Astrocyte (in vitro differentiated cells and primary cell): Measurements from ENCODE around the gene NPM3. TPM values are rescaled to one million over a fixed set of nuclear protein-coding genes. Genes with fewer than 3 reads are reported as not detected.

Source experiments
- DNase-seq: peaks from one replicate; pipeline ENCODE4 v3.0.0-alpha.2; 2010; ENCODE audit warnings: low read depth
- FAIRE-seq: peaks from 2 replicates; lab custom pipeline; 2011; peaks lifted over from hg19 to GRCh38; lab: Jason Lieb, UNC
- H2AFZ ChIP-seq: 2 replicates; pipeline ENCODE4 v1.6.0; 2012; ENCODE audit warnings: low read depth, low read length, inconsistent platforms
- H3K27ac ChIP-seq: 2 replicates; pipeline ENCODE4 v1.5.1; 2011; ENCODE audit warnings: low read depth, low read length, inconsistent platforms
- H3K27me3 ChIP-seq: 2 replicates; pipeline ENCODE4 v1.6.0; 2011; ENCODE audit warnings: low read length, inconsistent platforms; ENCODE audit not compliant: insufficient read depth
- H3K36me3 ChIP-seq: 2 replicates; pipeline ENCODE4 v1.5.1; 2011; ENCODE audit warnings: low read length, inconsistent platforms; ENCODE audit not compliant: insufficient read depth
- H3K4me1 ChIP-seq: 2 replicates; pipeline ENCODE4 v1.5.1; 2011; ENCODE audit warnings: low read length, inconsistent platforms; ENCODE audit not compliant: insufficient read depth
- H3K4me2 ChIP-seq: 2 replicates; pipeline ENCODE4 v1.6.0; 2012; ENCODE audit warnings: low read length, inconsistent platforms
- H3K4me3 ChIP-seq: 2 replicates; pipeline ENCODE4 v1.5.1; 2011; ENCODE audit warnings: low read depth, mild to moderate bottlenecking, low read length, inconsistent platforms; ENCODE audit not compliant: insufficient read depth
- H3K79me2 ChIP-seq: 2 replicates; pipeline ENCODE4 v1.6.0; 2012; ENCODE audit warnings: mild to moderate bottlenecking, low read length, inconsistent platforms; ENCODE audit not compliant: insufficient read depth
- H3K9ac ChIP-seq: 2 replicates; pipeline ENCODE4 v1.6.0; 2012; ENCODE audit warnings: mild to moderate bottlenecking, low read length, inconsistent platforms
- H3K9me3 ChIP-seq: 2 replicates; pipeline ENCODE4 v1.5.1; 2012; ENCODE audit warnings: low read depth, mild to moderate bottlenecking, low read length, inconsistent platforms; ENCODE audit not compliant: insufficient read depth
- H4K20me1 ChIP-seq: 2 replicates; pipeline ENCODE4 v1.6.0; 2012; ENCODE audit warnings: low read length, inconsistent platforms; ENCODE audit not compliant: insufficient read depth
- H3K27ac Mint-ChIP-seq: one replicate; pipeline ENCODE4 v1.8.0; 2021; ENCODE audit warnings: mild to moderate bottlenecking, mixed read lengths; ENCODE audit not compliant: unreplicated experiment
- H3K27me3 Mint-ChIP-seq: one replicate; pipeline ENCODE4 v1.8.0; 2021; ENCODE audit warnings: low read depth, mixed read lengths; ENCODE audit not compliant: unreplicated experiment
- H3K36me3 Mint-ChIP-seq: one replicate; pipeline ENCODE4 v1.8.0; 2021; ENCODE audit warnings: low read depth, mixed read lengths; ENCODE audit not compliant: unreplicated experiment
- H3K4me1 Mint-ChIP-seq: one replicate; pipeline ENCODE4 v1.8.0; 2021; ENCODE audit warnings: low read depth, mixed read lengths; ENCODE audit not compliant: unreplicated experiment
- H3K4me3 Mint-ChIP-seq: one replicate; pipeline ENCODE4 v1.8.0; 2021; ENCODE audit warnings: mild to moderate bottlenecking, moderate library complexity, mixed read lengths; ENCODE audit not compliant: unreplicated experiment
- H3K9me3 Mint-ChIP-seq: one replicate; pipeline ENCODE4 v1.8.0; 2021; ENCODE audit warnings: mild to moderate bottlenecking, mixed read lengths; ENCODE audit not compliant: unreplicated experiment
- EZH2 ChIP-seq: IDR thresholded peaks from 2 replicates; pipeline ENCODE4 v1.6.1; 2012; ENCODE audit warnings: mild to moderate bottlenecking, low read length, inconsistent platforms; ENCODE audit not compliant: insufficient read depth
- total RNA-seq: library from RNA; stranded (reverse); gene quantifications from 2 replicates; pipeline ENCODE4 v1.2.1, GENCODE V29; 2021
- TF ChIP-seq, protein P1 (sequence below): IDR thresholded peaks from 2 replicates; pipeline ENCODE4 v1.5.1; 2011; ENCODE audit warnings: low read depth, mild to moderate bottlenecking, inconsistent platforms, low read length, moderate library complexity; ENCODE audit not compliant: insufficient read depth

NPM3 gene
- total RNA-seq, 1 donor from 2014 or later, result 40.7 TPM

DNA sequence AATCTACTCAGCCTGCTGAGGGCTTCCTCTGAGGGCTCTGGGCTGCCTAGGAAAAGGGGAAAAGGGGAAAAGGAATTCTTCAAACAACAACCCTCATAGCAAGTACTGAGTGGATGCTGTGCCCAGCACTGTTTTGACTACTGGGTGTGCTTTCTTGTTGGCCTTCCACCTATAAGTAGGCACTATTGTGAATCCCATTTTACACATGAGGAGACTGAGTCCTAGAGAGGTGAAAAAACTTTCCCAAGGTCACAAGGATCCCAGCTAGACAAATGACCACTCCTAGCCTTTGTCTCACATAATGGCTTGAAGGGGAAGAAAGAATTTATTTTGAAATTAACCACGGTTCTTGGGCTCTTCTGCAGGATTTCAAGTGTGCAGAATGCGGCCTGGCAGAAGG, 24.4 kb downstream of the NPM3 start:
- Histone ChIP-seq H4K20me1 (no peaks in the 10 kb centered on the region), H3K27ac (no peak overlapping the region), H3K27me3 (peaks cover 23% of the 10 kb centered on the region), H2AFZ (no peak overlapping the region), H3K36me3 (no peaks in the 10 kb centered on the region), H3K79me2 (no peaks in the 10 kb centered on the region), H3K4me1 (no peaks in the 10 kb centered on the region), H3K4me2 (no peak overlapping the region), H3K9me3 (no peaks in the 10 kb centered on the region), H3K9ac (no peak overlapping the region), H3K4me3 (no peak overlapping the region)
- Mint-ChIP-seq H3K27me3 (peaks cover 61% of the 10 kb centered on the region), H3K9me3 (no peaks in the 10 kb centered on the region), H3K27ac (no peak overlapping the region), H3K4me1 (no peaks in the 10 kb centered on the region), H3K4me3 (no peak overlapping the region), H3K36me3 (peaks cover 6% of the 10 kb centered on the region)
- DNase-seq (no peak), FAIRE-seq (no peak)
- TF ChIP-seq, protein P1, sequence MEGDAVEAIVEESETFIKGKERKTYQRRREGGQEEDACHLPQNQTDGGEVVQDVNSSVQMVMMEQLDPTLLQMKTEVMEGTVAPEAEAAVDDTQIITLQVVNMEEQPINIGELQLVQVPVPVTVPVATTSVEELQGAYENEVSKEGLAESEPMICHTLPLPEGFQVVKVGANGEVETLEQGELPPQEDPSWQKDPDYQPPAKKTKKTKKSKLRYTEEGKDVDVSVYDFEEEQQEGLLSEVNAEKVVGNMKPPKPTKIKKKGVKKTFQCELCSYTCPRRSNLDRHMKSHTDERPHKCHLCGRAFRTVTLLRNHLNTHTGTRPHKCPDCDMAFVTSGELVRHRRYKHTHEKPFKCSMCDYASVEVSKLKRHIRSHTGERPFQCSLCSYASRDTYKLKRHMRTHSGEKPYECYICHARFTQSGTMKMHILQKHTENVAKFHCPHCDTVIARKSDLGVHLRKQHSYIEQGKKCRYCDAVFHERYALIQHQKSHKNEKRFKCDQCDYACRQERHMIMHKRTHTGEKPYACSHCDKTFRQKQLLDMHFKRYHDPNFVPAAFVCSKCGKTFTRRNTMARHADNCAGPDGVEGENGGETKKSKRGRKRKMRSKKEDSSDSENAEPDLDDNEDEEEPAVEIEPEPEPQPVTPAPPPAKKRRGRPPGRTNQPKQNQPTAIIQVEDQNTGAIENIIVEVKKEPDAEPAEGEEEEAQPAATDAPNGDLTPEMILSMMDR, result no peak

DNA sequence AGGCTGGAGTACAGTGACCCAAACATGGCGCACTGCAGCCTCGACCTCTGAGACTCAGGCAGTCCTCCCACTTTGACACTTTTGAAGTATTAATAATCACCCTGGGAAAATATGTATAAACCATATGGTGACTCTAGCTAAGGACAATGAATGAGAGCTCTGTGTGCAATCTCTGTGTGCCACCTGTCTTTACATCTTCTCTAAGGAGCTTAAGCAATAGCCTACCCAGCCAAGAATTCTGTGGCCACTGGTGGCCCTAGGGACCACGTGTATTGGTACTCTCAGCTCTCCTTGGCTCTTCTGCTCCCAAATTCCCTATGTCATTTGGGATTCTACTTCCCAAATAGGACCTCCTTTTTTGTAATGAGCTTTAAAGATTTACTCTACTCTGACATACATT, 31.0 kb downstream of the NPM3 start:
- Mint-ChIP-seq H3K9me3 (no peaks in the 10 kb centered on the region), H3K27me3 (peaks cover 32% of the 10 kb centered on the region), H3K4me3 (no peak overlapping the region), H3K4me1 (no peaks in the 10 kb centered on the region), H3K36me3 (no peaks in the 10 kb centered on the region), H3K27ac (no peak overlapping the region)
- Histone ChIP-seq H3K4me3 (no peak overlapping the region), H3K27ac (no peak overlapping the region), H2AFZ (no peak overlapping the region), H3K36me3 (no peaks in the 10 kb centered on the region), H3K27me3 (peaks cover 14% of the 10 kb centered on the region), H3K9me3 (no peaks in the 10 kb centered on the region), H4K20me1 (no peaks in the 10 kb centered on the region), H3K4me1 (no peaks in the 10 kb centered on the region), H3K4me2 (no peak overlapping the region), H3K79me2 (no peaks in the 10 kb centered on the region), H3K9ac (no peak overlapping the region)
- TF ChIP-seq EZH2, result no peak
- TF ChIP-seq, protein P1, result no peak
- DNase-seq, result no peak
- FAIRE-seq, result no peak

DNA sequence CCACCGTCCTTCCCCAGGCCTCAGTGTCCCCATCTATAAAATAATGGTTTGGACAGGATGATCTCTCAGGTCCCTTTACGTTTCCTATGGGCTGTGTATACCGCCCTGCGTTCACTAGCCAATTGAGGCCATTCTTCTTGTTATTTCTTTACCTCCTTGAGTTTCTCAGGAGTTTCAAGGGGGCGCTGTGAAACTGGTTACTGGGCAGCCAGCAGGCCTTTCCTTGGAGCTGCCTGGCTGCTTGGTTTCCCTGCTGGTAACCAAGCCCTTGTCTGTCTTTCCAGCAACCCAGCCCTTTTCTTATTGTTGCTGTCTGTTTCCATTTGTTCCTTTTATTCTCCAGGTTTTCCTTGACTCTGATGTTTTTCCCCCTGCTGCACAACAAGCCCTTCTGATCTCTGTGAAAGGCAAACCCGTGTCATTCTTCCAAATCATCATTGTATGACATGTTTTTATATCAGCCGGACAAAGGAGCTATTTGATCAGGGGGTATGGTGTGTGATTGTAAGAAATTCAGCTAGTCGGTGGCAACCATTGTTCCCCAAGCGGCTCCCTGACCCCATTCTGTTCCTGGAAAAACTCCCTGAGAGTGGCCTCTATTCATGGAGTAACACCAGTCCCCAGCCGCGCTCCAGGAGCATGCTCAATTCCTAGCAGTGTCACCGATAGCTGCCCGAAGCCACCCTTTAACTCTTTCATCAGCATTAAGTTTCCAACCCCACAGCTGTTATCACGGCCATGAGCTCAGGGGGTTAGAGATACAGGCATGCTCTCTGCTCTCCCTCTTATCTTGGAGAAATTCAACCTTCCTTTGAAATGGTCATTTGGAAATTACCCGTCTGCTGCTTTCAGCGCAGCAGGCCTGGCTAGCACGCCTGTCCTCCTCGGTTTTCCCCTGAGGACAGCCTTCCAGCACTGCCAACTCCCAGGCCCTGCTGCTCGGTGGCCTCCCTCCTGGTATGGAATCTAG, 33.9 kb downstream of the NPM3 start:
- H3K4me1 ChIP-seq, result no peaks in the 10 kb centered on the region
- H2AFZ ChIP-seq, result no peak overlapping the region
- H3K27ac ChIP-seq, result no peak overlapping the region
- H3K4me3 ChIP-seq, result no peak overlapping the region
- Mint-ChIP-seq H3K36me3 (no peaks in the 10 kb centered on the region), H3K27me3 (peaks cover 17% of the 10 kb centered on the region), H3K4me1 (peaks cover 8% of the 10 kb centered on the region), H3K9me3 (no peaks in the 10 kb centered on the region), H3K4me3 (no peak overlapping the region), H3K27ac (no peak overlapping the region)
- TF ChIP-seq EZH2, result no peak
- TF ChIP-seq, protein P1, result peak; percentile 5
- DNase-seq (no peak), FAIRE-seq (no peak)
- H3K36me3 ChIP-seq, result no peaks in the 10 kb centered on the region
- no peak overlapping the region for H3K9ac ChIP-seq
- no peak overlapping the region for H3K4me2 ChIP-seq
- H3K9me3 ChIP-seq, result no peaks in the 10 kb centered on the region
- no peaks in the 10 kb centered on the region for H4K20me1 ChIP-seq
- H3K79me2 ChIP-seq, result no peaks in the 10 kb centered on the region
- H3K27me3 ChIP-seq, result peaks cover 14% of the 10 kb centered on the region
